IPS-18c (cell line): ENCODE data around the gene TNNI3K.

Source experiments
- H3K4me3 ChIP-seq: 2 replicates; pipeline ENCODE4 v1.7.0; 2013; ENCODE audit warnings: low read depth, mild to moderate bottlenecking, low read length, moderate library complexity; ENCODE audit not compliant: insufficient read depth
- H3K9me3 ChIP-seq: one replicate; pipeline ENCODE4 v1.6.1; 2013; ENCODE audit warnings: mild to moderate bottlenecking, low read length, moderate library complexity; ENCODE audit not compliant: control insufficient read depth, insufficient read depth

TNNI3K gene, protein sequence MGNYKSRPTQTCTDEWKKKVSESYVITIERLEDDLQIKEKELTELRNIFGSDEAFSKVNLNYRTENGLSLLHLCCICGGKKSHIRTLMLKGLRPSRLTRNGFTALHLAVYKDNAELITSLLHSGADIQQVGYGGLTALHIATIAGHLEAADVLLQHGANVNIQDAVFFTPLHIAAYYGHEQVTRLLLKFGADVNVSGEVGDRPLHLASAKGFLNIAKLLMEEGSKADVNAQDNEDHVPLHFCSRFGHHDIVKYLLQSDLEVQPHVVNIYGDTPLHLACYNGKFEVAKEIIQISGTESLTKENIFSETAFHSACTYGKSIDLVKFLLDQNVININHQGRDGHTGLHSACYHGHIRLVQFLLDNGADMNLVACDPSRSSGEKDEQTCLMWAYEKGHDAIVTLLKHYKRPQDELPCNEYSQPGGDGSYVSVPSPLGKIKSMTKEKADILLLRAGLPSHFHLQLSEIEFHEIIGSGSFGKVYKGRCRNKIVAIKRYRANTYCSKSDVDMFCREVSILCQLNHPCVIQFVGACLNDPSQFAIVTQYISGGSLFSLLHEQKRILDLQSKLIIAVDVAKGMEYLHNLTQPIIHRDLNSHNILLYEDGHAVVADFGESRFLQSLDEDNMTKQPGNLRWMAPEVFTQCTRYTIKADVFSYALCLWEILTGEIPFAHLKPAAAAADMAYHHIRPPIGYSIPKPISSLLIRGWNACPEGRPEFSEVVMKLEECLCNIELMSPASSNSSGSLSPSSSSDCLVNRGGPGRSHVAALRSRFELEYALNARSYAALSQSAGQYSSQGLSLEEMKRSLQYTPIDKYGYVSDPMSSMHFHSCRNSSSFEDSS

DNA sequence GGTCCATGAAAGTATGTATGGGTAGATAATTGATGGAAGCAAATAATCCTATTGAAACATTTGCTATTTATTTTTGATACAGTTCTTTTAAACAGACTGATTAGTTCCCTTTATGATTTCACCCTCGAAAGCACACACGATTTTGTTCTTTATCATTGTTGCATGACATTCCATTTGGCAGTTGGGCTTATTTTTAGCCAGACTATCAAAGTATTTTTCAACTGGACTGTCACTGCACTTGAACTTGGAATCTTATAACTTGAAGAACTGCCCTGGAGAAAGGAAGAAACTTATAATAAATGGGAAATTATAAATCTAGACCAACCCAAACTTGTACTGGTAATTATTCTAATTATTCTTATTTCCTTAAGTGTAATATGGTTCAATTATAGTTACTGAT lies at the start of gene TNNI3K:
TSS of gene TNNI3K (plus strand) at position 235 of the 400 bp plus-strand sequence. CDS start at position 300, 65 bp downstream.
- H3K4me3 ChIP-seq: no peak within 1 kb of the TSS
- H3K9me3 ChIP-seq: no peaks in the 10 kb centered on the region

DNA sequence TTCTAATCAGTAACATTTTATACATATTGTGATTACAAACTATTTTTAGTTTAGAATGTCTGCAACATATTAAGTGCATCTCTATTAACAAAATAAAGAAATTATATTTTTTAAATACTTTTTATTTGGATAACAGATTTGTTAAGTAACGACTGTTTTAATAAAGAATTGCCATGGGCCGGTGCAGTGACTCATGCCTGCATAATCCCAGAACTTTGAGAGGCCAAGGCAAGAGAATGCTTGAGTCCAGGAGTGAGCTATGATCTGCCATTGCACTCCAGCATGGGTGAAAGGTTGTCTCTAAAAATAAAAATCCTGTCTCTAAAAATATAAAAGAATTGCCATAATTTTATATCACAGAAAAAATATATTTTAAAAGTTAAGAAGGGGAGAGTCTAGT lies 41.3 kb upstream of the TNNI3K start:
- Histone ChIP-seq H3K9me3 (no peaks in the 10 kb centered on the region), H3K4me3 (no peak overlapping the region)

DNA sequence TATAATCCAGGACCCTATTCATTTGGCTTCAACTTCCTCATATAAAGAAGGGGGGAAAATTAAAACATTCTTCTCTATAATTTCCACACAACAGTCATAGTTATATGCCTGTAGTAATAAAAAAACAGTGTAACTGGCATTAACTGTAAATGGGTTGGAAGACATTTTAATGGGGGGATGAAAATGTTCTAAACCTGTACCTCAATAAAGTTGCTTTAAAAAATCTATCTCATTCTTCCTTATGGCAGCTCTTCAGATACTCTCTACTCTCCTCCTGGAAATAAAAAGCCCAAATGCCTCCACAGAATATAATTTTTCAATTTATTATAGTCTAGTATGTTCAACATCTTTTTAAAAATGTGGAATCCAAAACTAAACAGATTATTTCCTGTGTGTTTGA lies 39.8 kb upstream of the TNNI3K start:
- Histone ChIP-seq H3K9me3 (no peaks in the 10 kb centered on the region), H3K4me3 (no peak overlapping the region)

DNA sequence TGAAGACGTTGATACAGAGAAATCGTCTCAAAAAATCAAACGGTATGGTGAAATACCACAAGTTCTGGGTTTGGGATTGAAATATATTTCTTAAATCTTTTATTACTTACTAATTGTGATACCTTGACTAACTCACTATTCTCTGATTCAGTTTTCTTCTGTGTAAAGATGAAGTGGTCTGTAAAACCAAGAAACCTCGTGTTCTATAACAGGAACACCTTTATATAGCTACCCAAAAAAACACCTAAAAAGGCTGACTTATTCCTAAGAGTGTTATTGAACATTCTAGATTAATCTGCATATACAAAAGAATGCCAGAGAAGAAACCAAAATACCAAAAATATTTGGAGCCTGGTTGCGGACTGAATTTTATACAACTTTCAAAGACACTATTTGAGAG lies 37.9 kb upstream of the TNNI3K start:
- H3K4me3 ChIP-seq: no peak overlapping the region; the same call in 1 of the 2 replicates

DNA sequence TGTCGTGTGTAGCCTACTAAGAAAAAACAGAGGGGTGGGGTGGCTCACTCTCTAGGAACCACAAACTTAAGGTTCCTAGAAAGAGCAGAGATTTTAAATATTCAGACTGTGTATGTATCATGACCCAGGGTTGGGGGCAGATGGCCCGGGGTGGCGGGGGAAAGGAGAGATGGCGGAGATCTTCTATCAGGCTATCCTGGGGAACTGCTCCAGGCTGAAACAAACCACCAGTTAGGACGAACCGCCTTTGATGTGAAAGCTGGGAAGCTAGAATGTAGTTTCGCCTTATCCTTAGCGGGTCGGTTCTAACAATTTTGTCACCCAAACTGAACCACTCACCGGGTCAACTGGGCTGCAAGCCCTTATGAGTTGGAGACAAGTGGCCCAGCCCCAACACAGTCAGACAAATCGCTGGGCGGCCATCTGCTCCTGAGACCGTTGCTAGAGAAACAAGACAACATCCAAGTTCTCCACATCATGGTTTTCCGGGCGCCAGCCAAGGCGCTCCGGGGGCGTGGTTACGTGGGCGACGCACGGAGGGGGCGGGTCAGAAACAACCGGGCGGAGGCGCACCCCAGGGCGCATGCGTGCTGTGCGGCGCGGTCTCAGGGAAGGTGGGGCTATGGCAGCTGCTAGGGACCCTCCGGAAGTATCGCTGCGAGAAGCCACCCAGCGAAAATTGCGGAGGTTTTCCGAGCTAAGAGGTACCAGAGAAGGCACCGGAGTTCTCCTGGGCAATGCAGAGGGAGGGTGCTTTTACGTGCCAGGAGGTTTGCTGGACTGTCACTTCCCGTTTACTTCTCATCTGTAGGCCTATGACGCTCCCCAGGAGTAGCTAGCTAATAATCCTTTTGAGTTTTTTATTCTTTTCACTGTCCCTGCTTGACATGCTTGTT lies 37.3 kb upstream of the TNNI3K start, which contains the start of the genes FPGT and LRRIQ3:
TSS of gene FPGT (plus strand) at position 586 of the 896 bp plus-strand sequence. CDS start at position 623, 37 bp downstream.
TSS of gene LRRIQ3 (minus strand) at position 520 of the 896 bp plus-strand sequence. CDS start 14,492 bp downstream, outside the sequence.
- no peaks in the 10 kb centered on the region for H3K9me3 ChIP-seq
- peak within 1 kb of the TSS; percentile 50 for H3K4me3 ChIP-seq

More for the DNA sequence above, 37.9 kb upstream of the TNNI3K start:
- H3K9me3 ChIP-seq: no peaks in the 10 kb centered on the region

DNA sequence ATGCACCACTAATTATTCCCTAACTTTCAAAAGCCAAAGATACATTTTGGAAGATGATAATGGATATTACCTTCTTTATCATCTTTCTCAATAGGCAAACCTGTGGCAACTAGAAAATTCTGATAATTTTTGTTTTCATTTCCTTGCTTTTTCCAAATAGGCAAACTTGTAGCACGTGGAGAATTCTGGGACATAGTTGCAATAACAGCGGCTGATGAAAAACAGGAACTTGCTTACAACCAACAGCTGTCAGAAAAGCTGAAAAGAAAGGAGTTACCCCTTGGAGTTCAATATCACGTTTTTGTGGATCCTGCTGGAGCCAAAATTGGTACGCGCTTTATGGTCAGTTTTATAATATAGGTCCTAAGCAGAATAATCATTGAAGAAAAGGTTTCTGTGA lies 35.7 kb upstream of the TNNI3K start:
- no peaks in the 10 kb centered on the region for H3K9me3 ChIP-seq
- no peak overlapping the region for H3K4me3 ChIP-seq

DNA sequence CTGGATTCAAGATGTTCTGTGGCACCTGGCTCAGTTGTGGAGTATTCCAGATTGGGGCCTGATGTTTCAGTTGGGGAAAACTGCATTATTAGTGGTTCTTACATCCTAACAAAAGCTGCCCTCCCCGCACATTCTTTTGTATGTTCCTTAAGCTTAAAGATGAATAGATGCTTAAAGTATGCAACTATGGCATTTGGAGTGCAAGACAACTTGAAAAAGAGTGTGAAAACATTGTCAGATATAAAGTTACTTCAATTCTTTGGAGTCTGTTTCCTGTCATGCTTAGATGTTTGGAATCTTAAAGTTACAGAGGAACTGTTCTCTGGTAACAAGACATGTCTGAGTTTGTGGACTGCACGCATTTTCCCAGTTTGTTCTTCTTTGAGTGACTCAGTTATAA lies 29.9 kb upstream of the TNNI3K start:
- no peaks in the 10 kb centered on the region for H3K9me3 ChIP-seq
- no peak overlapping the region for H3K4me3 ChIP-seq

DNA sequence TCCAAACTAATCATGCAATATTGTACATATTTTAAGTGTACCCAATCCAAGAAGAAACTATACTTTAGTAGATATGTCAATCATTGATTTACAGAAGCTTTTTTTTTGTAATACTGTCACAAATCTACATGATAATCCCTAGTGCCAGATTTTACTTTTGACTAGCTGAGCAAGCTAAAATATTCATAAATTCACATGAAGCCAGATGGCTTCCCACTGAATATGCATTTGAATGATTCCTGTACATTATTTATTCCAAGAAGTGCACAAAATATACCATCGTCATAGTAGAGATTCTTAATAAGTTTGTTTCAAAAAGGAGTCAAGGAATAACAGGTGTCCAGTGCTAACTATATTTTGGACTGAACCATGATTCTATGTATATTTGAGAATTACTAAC lies 20.0 kb upstream of the TNNI3K start:
- Histone ChIP-seq H3K9me3 (no peaks in the 10 kb centered on the region), H3K4me3 (no peak overlapping the region)

DNA sequence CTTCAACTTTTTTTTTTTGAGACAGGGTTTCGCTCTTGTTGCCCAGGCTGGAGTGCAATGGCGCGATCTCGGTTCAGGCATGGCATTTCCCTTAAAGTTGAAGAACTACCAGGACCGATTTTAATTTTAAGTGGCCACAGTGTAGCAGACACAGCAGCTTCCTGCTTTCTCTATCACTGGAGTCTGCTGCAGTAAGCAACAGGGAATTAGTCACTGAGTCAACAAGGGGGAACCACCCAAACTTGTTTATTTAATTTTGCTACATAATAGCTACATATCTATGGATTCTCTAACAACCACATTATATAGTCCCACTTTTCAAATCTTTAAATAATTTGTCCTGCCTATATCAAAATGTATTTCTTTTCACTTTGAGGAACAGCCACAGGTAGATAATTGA lies 12.5 kb upstream of the TNNI3K start:
- no peak overlapping the region for H3K4me3 ChIP-seq
- H3K9me3 ChIP-seq: no peaks in the 10 kb centered on the region

DNA sequence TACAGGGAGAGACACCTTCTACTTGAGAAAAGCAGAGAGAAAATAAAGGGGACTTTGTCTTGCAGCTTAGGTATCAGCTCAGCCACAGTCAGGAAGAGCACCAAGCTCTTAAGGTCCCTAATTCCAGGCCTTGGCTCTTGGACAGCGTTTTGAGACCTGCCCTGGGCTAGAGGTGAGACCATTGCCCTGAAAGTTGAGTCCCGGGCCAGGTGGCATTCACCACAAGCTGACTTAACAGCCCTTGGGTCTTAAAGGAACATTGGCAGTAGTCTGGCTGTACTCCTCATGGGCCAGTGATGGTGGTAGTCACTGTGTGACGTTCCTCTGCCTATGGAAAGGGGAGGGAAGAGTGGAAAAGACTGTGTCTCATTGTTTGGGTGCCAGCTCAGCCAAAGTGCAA lies 11.7 kb upstream of the TNNI3K start:
- no peaks in the 10 kb centered on the region for H3K9me3 ChIP-seq
- no peak overlapping the region for H3K4me3 ChIP-seq

DNA sequence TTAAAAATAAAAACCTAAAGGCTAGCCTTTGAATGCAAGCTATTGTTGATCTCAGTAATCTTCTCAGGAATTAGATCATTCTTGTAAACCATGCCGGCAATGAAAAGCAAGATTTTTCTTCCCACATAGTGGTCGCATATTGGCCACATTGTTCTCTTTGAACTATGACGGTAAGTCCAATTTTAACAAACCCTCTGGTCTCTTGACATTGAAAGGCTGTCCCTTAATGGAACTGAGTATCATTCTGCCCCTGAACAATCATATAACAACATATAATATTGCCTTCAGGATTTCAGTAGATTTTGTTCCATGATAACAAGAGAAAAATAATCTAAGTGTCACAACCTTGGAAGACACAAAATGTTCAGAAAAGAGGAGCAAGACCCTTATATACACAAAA lies 1.3 kb downstream of the TNNI3K start:
- H3K4me3 ChIP-seq: no peak overlapping the region
- no peaks in the 10 kb centered on the region for H3K9me3 ChIP-seq

DNA sequence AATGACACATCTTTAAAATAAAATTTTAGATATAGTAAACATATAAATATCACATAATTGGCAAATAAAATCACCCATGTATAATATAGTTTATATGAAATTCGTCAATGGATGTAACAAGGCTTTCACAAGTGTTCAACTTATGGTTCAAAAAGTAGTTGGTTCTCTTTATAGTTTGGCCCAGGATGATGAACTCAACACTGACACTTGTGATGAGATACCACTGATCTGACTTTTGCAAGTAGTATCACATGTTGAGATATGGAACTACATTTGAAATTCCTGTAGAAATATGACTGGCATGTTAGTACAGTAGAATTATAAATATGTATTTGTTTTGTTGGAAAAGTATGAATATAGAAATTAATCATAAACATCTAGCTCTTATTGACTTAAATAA lies 1.8 kb downstream of the TNNI3K start:
- H3K9me3 ChIP-seq: no peaks in the 10 kb centered on the region
- H3K4me3 ChIP-seq: no peak overlapping the region

DNA sequence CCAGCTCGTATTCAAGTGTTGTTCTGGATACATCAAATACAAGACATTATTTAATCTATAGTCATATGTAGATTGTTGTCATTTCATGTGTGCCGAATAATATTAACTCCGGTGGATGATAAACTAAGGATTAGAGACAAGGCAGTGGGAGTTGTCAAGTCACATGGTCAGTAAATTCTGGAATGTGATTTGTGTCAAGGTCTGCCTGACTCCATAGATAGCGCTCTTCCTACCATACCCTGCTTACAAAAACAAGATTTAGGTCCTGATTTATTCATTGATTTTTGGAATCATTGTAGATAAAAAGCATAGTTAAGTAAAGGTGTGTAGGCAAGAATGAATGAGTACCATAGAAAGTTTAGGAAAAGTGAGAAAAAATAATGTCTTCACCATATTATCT lies 2.6 kb downstream of the TNNI3K start:
- Histone ChIP-seq H3K4me3 (no peak overlapping the region), H3K9me3 (no peaks in the 10 kb centered on the region)

DNA sequence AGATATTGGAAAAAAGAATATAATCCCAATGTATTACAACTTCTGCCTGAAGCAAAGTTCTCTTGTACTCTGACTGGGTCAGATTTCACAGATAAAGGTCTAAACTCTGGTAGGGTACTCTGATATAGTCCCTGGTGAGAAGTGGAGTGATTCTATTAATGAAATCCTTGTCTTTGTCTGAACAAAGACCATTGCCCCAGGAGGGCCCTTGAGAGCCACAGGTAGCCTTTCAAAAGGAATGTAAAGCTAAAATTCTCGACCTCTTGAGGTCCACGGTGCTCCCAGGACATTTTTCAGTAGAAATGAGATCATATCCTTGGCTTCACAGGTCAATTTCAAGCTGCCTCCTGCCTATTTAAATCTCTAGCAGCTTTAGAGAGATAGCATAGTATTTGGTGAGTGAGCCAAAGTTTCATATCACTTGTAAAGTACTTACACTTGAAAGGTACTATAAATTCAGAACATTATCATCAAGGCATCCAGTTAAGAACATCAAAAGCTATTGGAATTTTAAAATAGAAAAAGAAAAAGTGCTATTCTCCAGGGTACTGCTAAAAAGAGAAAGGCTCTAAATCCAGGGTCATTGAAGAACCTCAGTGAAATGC lies 10.1 kb downstream of the TNNI3K start:
- no peak overlapping the region for H3K4me3 ChIP-seq
- H3K9me3 ChIP-seq: no peaks in the 10 kb centered on the region

DNA sequence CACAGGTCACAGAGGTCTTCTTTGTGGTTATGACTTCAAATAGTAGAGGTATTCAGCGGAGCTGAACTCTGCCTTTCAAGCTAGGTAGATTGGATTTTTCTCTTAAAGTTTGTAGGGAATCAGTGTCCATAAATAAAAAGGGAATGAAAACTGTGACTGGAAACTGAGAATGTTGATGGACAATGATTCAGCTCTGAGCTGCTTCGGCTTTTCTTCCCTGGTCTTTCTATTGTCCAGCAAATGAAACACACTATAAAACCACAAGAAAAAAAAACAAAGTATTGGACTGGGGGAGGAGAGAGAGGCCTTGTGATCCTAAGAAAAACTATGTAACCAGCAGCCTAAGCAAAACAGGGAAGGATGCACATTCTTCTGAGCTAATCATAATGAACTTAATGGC lies 11.1 kb downstream of the TNNI3K start:
- Histone ChIP-seq H3K9me3 (no peaks in the 10 kb centered on the region), H3K4me3 (no peak overlapping the region)

DNA sequence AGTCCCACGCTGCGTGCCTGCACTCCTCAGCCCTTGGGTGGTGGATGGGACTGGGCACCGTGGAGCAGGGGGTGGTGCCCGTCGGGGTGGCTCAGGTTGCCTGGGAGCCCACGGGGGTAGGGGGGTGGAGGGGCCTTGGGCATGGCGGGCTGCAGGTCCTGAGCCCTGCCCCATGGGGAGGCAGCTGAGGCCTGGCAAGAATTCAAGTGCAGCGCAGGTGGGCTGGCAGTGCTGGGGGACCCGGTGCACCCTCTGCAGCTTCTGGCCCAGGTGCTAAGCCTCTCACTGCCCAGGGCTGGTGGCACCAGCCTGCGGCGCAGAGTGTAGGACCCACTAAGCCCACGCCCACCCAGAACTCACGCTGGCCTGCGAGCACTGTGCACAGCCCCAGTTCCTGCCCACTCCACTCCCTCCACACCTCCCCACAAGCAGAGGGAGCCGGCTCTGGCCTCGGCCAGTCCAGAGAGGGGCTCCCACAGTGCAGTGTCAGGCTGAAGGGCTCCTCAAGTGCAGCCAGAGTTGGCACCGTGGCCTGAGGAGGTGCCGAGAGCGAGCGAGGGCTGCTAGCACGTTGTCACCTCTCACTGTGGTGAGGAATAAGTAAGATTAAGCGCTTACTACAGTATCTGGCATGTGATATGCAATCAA lies 12.8 kb downstream of the TNNI3K start:
- Histone ChIP-seq H3K4me3 (no peak overlapping the region), H3K9me3 (no peaks in the 10 kb centered on the region)
